Hepatocyte (in vitro differentiated cells): ENCODE measurements around the gene TELO2. TPM values are rescaled to one million over a fixed set of nuclear protein-coding genes. Genes with fewer than 3 reads are reported as not detected.
A peak's percentile ranks its signal among the peaks of the same experiment; 100 is the strongest.

Source experiments
- DNase-seq: peaks from one replicate; pipeline ENCODE4 v3.0.0-alpha.2; 2016; ENCODE audit warnings: low spot score
- H2AFZ ChIP-seq: fragments of 200-600 bp; sonication (generic); 2 replicates; pipeline ENCODE4 v1.6.0; 2016; ENCODE audit warnings: antibody characterized with exemption, mild to moderate bottlenecking
- H3K27ac ChIP-seq: fragments of 200-600 bp; sonication (generic); 2 replicates; pipeline ENCODE4 v1.5.1; 2016; ENCODE audit warnings: mild to moderate bottlenecking
- H3K27me3 ChIP-seq: fragments of 200-600 bp; sonication (generic); 2 replicates; pipeline ENCODE4 v1.6.1; 2016
- H3K36me3 ChIP-seq: fragments of 200-600 bp; sonication (generic); replicated peaks from 2 replicates; pipeline ENCODE4 v1.5.1; 2016; ENCODE audit warnings: low read depth; ENCODE audit not compliant: insufficient read depth
- H3K4me1 ChIP-seq: fragments of 200-600 bp; sonication (generic); 2 replicates; pipeline ENCODE4 v1.5.1; 2016; ENCODE audit warnings: mild to moderate bottlenecking, moderate library complexity; ENCODE audit not compliant: insufficient read depth
- H3K4me2 ChIP-seq: fragments of 200-600 bp; sonication (generic); 2 replicates; pipeline ENCODE4 v1.6.0; 2016
- H3K4me3 ChIP-seq: fragments of 200-600 bp; sonication (generic); 2 replicates; pipeline ENCODE4 v1.5.1; 2016; ENCODE audit warnings: mild to moderate bottlenecking
- H3K79me2 ChIP-seq: fragments of 200-600 bp; sonication (generic); 2 replicates; pipeline ENCODE4 v1.6.0; 2017; ENCODE audit warnings: mild to moderate bottlenecking
- H3K9me2 ChIP-seq: fragments of 200-600 bp; sonication (generic); replicated peaks from 2 replicates; pipeline ENCODE4 v1.6.0; 2017; ENCODE audit warnings: mild to moderate bottlenecking; ENCODE audit not compliant: insufficient read depth
- H3K9me3 ChIP-seq: fragments of 200-600 bp; sonication (generic); 2 replicates; pipeline ENCODE4 v1.5.1; 2016; ENCODE audit warnings: low read depth, mild to moderate bottlenecking
- H4K20me1 ChIP-seq: fragments of 200-600 bp; sonication (generic); 2 replicates; pipeline ENCODE4 v1.6.0; 2016; ENCODE audit warnings: mild to moderate bottlenecking; ENCODE audit not compliant: insufficient read depth, poor library complexity, severe bottlenecking
- CTCF ChIP-seq: fragments of 200-600 bp; sonication (generic); IDR thresholded peaks from 2 replicates; pipeline ENCODE4 v1.5.1; 2016; ENCODE audit warnings: antibody characterized with exemption, mild to moderate bottlenecking; ENCODE audit not compliant: poor library complexity
- EZH2 ChIP-seq: fragments of 200-600 bp; sonication (generic); IDR thresholded peaks from 2 replicates; pipeline ENCODE4 v1.6.1; 2016; ENCODE audit warnings: antibody characterized with exemption, mild to moderate bottlenecking, borderline replicate concordance
- EZH2phosphoT487 ChIP-seq: fragments of 200-600 bp; sonication (generic); IDR thresholded peaks from one replicate; pipeline ENCODE4 v1.6.1; 2018; ENCODE audit warnings: antibody characterized with exemption, mild to moderate bottlenecking, low read depth, moderate library complexity; ENCODE audit not compliant: unreplicated experiment, severe bottlenecking
- WGBS: methylation state at CpG from one replicate; pipeline ENCODE4 v1.1.6; 2016; ENCODE audit warnings: low lambda C conversion rate; ENCODE audit errors: missing lambda C conversion rate; 5-methylcytosine and 5-hydroxymethylcytosine counted together
- polyA plus RNA-seq: library from polyadenylated mRNA; unstranded; fragments of >200 nt; fragmentation: Nextera tagmentation; extraction: Ambion mirVana; gene quantifications from 2 replicates; pipeline ENCODE4 v1.2.1, GENCODE V29; 2016
- total RNA-seq: library from RNA; depleted of rRNA; stranded (reverse); fragments of >200 nt; gene quantifications from 2 replicates; pipeline ENCODE4 v1.2.3, GENCODE V29; 2014

Gene TELO2
- total and polyA plus RNA-seq, 2 experiments from 2014 or later: 22.8 to 50.9 TPM

DNA sequence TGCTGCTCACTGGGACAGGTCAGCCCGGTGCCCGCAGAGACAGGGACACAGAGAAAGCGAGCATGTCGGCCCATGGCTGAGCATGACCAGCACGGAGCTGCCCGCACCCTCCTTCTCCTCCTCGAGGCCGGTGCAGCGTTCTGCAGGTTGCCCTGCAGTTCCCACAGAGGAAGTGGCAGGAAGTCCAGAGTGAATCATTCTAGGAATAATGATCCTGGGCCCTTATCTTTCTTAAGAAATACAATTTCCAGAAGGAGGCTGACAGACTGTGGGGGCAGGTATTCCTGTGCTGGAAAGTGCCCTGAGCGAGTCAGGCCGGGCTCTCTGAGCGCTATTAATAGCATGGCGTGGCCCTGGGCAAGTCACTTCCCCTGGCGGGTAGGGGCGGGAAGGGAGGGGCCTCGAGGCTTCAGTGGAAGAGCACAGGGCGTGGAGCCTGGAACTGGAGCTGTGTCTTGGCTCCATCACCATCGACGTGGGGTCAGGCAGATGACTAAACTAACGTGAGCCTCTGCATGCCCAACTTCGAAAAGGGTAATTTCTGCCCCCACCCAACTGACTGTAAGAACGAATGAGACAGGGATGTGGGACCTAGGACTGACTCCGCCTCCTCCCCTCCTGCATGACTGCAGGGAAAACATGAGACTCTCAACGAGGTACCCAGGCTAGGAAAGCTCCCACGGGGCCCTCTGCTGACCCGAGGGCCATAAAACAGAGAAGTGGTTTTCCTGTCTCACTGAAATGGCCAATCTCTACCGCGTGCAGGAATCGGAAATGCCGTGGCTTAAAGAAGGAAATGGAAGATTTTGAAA, 50.1 kb downstream of the TELO2 start:
- Histone ChIP-seq H3K9me3 (no peaks in the 10 kb centered on the region), H3K9me2 (no peaks in the 10 kb centered on the region), H3K4me3 (no peak overlapping the region), H3K36me3 (no peaks in the 10 kb centered on the region), H3K27ac (no peak overlapping the region), H2AFZ (no peak overlapping the region), H3K4me2 (no peak overlapping the region), H4K20me1 (no peaks in the 10 kb centered on the region), H3K27me3 (no peaks in the 10 kb centered on the region), H3K79me2 (no peaks in the 10 kb centered on the region), H3K4me1 (peaks cover 3% of the 10 kb centered on the region)
- TF ChIP-seq EZH2: no peak
- no peak for TF ChIP-seq EZH2phosphoT487
- TF ChIP-seq CTCF: no peak
- DNase-seq: no peak
- 71% methylated on average over 30 of the region's 30 CpGs for WGBS

DNA sequence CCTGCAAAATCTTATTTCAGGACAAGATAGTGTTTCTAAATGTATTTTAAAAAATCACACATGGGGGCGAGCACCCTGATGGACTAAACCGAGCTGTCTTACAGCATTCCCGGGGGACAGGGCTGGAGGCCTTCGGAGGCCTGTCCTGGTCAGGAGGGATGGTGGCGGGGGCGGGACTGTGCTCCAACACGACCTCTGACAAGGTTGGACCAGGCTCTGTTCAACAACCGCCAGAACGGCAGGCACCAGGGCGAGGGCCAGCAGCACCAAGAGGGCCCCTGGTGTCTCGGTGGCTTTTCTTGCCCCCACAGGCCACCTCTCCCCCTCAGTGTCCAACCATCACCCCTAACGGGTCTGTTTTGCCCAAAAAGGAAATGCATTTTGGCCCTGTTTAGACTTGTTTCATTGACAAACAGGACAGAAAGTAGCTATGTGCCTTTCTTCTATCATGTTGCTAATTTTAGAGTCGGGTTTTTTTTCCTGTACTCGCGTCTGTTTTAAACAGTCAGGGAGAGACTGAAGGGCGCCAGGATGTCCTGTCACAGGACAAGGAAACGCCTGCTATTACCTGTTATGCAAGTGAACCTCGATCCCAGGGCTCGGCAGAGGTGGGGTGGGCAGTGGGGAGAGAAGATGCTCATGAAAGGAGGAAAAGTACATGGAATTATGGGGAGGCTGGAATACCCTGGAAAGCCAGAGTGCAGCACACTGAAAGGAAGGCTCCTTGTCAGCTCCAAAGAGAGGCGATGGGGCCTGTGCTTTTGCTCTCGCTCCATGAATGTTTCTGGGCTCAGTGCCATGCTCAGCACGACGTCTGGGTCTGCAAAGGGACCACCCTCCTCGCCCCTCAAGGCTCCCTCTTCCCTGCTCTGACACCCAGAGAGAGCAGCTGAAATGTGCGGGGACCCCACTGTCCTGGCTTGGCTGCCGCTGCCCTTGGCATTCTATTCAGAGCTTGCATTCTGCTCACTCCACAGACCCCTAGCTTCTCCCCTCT, 52.2 kb downstream of the TELO2 start:
- no peaks in the 10 kb centered on the region for H3K9me3 ChIP-seq
- H2AFZ ChIP-seq: no peak overlapping the region
- peak overlapping the region; percentile 8 for H3K4me2 ChIP-seq
- H3K27me3 ChIP-seq: no peaks in the 10 kb centered on the region
- H3K4me3 ChIP-seq: no peak overlapping the region
- peak overlapping the region; percentile 59 for H3K27ac ChIP-seq
- no peak for TF ChIP-seq CTCF
- TF ChIP-seq EZH2: no peak
- TF ChIP-seq EZH2phosphoT487: no peak
- no peaks in the 10 kb centered on the region for H3K36me3 ChIP-seq
- H3K4me1 ChIP-seq: peaks cover 3% of the 10 kb centered on the region
- H4K20me1 ChIP-seq: no peaks in the 10 kb centered on the region
- no peak for DNase-seq
- no peaks in the 10 kb centered on the region for H3K79me2 ChIP-seq
- WGBS: 82% methylated on average over 26 of the region's 26 CpGs
- no peaks in the 10 kb centered on the region for H3K9me2 ChIP-seq

GRCh38 chr16:1546430-1546829, 53.3 kb downstream of the TELO2 start:
- no peaks in the 10 kb centered on the region for H3K36me3 ChIP-seq
- no peak for TF ChIP-seq EZH2
- TF ChIP-seq EZH2phosphoT487: no peak
- no peak for TF ChIP-seq CTCF
- H3K9me3 ChIP-seq: no peaks in the 10 kb centered on the region
- no peaks in the 10 kb centered on the region for H4K20me1 ChIP-seq
- H3K27me3 ChIP-seq: no peaks in the 10 kb centered on the region
- peaks cover 3% of the 10 kb centered on the region for H3K4me1 ChIP-seq
- no peaks in the 10 kb centered on the region for H3K79me2 ChIP-seq
- H3K9me2 ChIP-seq: no peaks in the 10 kb centered on the region
- H3K4me2 ChIP-seq: no peak overlapping the region
- no peak for DNase-seq
- 94% methylated on average over 13 of the region's 16 CpGs for WGBS
- H2AFZ ChIP-seq: no peak overlapping the region
- no peak overlapping the region for H3K4me3 ChIP-seq
- no peak overlapping the region for H3K27ac ChIP-seq
